Mucosa of rectum (tissue), 2 donors: ENCODE results near the gene GPX2.

ENCODE experiments used
- H3K27ac ChIP-seq, 2 donors: one replicate each; pipeline ENCODE4 v1.7.0; 2013; ENCODE audit warnings: inconsistent platforms in 2 of 2, low read depth in 2 of 2, low read length in 2 of 2
- H3K27me3 ChIP-seq, 2 donors: one replicate each; pipeline ENCODE4 v1.7.0; 2013; ENCODE audit warnings: low read length in 2 of 2; ENCODE audit not compliant: control insufficient read depth in 2 of 2, insufficient read depth in 2 of 2
- H3K36me3 ChIP-seq, 2 donors: one replicate each; pipeline ENCODE4 v1.7.0; 2013; ENCODE audit warnings: low read length in 2 of 2; ENCODE audit not compliant: control insufficient read depth in 2 of 2, insufficient read depth in 2 of 2
- H3K4me1 ChIP-seq, 2 donors: one replicate each; pipeline ENCODE4 v1.7.0; 2013; ENCODE audit warnings: low read length in 2 of 2, mild to moderate bottlenecking in 1 of 2; ENCODE audit not compliant: control insufficient read depth in 2 of 2, insufficient read depth in 2 of 2
- H3K4me3 ChIP-seq, 2 donors: one replicate each; pipeline ENCODE4 v1.7.0; 2013; ENCODE audit warnings: low read length in 2 of 2
- H3K9ac ChIP-seq, 2 donors: one replicate each; pipeline ENCODE4 v1.7.0; 2013; ENCODE audit warnings: low read length in 2 of 2, low read depth in 1 of 2, mild to moderate bottlenecking in 1 of 2
- H3K9me3 ChIP-seq, 2 donors: one replicate each; pipeline ENCODE4 v1.7.0; 2013; ENCODE audit warnings: low read length in 2 of 2; ENCODE audit not compliant: control insufficient read depth in 2 of 2
- donor health status: healthy.
- donor health status: Normal muscosa, but diverticular disease.

Gene GPX2

GRCh38 chr14:64963611-64964010 is 21.1 kb upstream of the GPX2 start:
- no peaks in the 10 kb centered on the region for H3K27me3 ChIP-seq
- H3K9ac ChIP-seq, result no peak overlapping the region
- no peaks in the 10 kb centered on the region for H3K9me3 ChIP-seq
- H3K27ac ChIP-seq, result no peak overlapping the region
- peaks cover 3 to 4% of the 10 kb centered on the region in 2 donors for H3K36me3 ChIP-seq
- H3K4me3 ChIP-seq, result no peak overlapping the region
- peaks cover 3 to 8% of the 10 kb centered on the region in 2 donors for H3K4me1 ChIP-seq

DNA sequence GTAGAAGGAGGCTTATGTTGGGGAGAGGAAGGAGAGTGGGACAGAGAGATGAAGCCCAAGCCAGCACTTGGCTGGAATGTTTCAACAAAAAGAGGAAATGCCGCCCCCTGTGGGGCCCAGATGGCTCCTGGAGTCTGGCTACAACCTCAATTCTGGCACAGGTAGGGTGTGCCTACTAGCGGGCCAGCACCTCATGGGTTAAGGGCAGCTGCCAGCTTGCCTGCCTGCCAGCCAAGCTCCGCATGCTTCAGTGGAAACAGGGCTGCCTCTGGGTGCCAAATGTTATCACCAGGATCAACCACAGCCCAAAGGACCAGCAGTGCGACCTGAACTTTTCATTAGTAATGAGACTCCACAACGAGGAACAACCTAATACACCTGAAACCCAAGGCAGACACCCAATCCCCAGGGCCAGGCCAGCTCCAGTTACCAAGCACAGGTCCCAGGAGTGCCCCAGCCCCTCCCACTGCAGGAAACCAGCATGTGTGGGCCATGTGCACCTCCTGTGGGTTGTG is 18.3 kb upstream of the GPX2 start:
- H3K27me3 ChIP-seq, result no peaks in the 10 kb centered on the region
- peaks cover 0 to 5% of the 10 kb centered on the region in 2 donors for H3K4me1 ChIP-seq
- peaks cover 3 to 4% of the 10 kb centered on the region in 2 donors for H3K36me3 ChIP-seq
- no peak overlapping the region for H3K9ac ChIP-seq
- H3K9me3 ChIP-seq, result no peaks in the 10 kb centered on the region
- no peak overlapping the region for H3K4me3 ChIP-seq
- no peak overlapping the region for H3K27ac ChIP-seq

- Histone ChIP-seq H3K9me3 (no peaks in the 10 kb centered on the region), H3K27me3 (no peaks in the 10 kb centered on the region), H3K36me3 (peaks cover 3 to 5% of the 10 kb centered on the region in 2 donors), H3K27ac (no peak overlapping the region), H3K4me3 (no peak overlapping the region), H3K9ac (no peak overlapping the region), H3K4me1 (peaks cover 0 to 5% of the 10 kb centered on the region in 2 donors)
Observed at GRCh38 chr14:64958743-64959142, 16.2 kb upstream of the GPX2 start.

DNA sequence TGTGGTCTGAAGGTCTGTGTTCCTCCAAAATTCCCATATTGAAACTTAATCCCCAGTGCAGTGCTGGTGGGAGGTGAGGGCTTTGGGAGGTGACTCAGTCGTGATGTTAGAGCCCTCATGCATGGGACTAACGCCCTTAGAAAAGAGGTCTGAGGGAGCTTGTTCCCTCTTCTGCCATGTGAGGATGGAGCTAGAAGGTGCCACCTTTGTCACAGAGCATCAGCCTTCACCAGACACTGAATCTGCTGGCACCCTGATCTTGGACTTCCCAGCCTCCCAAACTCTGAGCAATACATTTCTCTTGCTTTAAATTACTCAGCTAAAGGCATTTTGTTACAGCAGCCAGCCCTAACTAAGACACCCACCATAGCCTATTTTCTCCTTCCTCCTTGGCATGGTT is 15.7 kb upstream of the GPX2 start:
- H3K27ac ChIP-seq, result no peak overlapping the region
- H3K9ac ChIP-seq, result no peak overlapping the region

DNA sequence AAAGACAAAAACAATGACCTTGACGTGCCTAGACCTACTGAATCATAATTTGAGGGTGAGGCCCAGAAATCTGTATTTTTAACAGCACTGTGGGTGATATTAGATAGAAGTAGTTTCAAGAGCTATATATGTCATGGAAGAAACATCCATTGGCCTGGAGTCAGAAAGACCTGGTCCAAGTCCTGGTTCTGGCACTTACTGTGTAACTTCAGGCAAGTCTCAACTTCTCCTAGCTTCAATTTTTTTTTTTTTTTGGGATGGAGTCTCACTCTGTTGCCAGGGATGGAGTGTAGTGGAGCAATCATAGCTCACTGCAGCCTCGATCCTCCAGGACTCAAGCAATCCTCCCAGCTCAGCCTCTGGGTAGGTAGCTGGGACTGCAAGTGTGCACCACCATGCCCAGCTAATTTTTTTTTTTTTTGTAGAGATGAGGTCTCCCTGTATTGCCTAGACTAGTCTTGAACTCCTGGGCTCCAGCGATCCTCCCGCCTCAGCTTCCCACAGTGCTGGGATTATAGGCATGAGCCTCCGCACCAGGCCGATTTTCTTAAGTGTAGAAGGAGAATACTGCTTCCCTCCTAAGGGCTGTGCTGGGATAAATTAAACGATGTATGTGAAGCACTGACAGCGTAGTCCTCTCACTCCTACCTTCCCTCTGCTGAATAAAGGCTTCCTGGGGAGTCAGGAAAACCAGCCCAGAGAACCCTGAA is 14.3 kb upstream of the GPX2 start:
- H3K27ac ChIP-seq, result no peak overlapping the region
- H3K4me1 ChIP-seq, result peaks cover 0 to 5% of the 10 kb centered on the region in 2 donors
- H3K27me3 ChIP-seq, result no peaks in the 10 kb centered on the region
- no peak overlapping the region for H3K4me3 ChIP-seq
- peaks cover 0 to 8% of the 10 kb centered on the region in 2 donors for H3K36me3 ChIP-seq
- H3K9ac ChIP-seq, result no peak overlapping the region
- no peaks in the 10 kb centered on the region for H3K9me3 ChIP-seq

More for the DNA sequence above, 15.7 kb upstream of the GPX2 start:
- Histone ChIP-seq H3K4me3 (no peak overlapping the region), H3K4me1 (peaks cover 0 to 5% of the 10 kb centered on the region in 2 donors), H3K9me3 (no peaks in the 10 kb centered on the region), H3K36me3 (peaks cover 3 to 8% of the 10 kb centered on the region in 2 donors), H3K27me3 (no peaks in the 10 kb centered on the region)

GRCh38 chr14:64955297-64955696 is 12.8 kb upstream of the GPX2 start:
- Histone ChIP-seq H3K9me3 (no peaks in the 10 kb centered on the region), H3K27me3 (no peaks in the 10 kb centered on the region), H3K4me3 (no peak overlapping the region), H3K9ac (no peak overlapping the region), H3K36me3 (peaks cover 3 to 8% of the 10 kb centered on the region in 2 donors), H3K27ac (no peak overlapping the region), H3K4me1 (no peaks in the 10 kb centered on the region)

GRCh38 chr14:64954491-64955240 is 12.1 kb upstream of the GPX2 start:
- H3K9ac ChIP-seq, result no peak overlapping the region
- no peaks in the 10 kb centered on the region for H3K9me3 ChIP-seq
- H3K27me3 ChIP-seq, result no peaks in the 10 kb centered on the region
- H3K36me3 ChIP-seq, result peaks cover 3 to 8% of the 10 kb centered on the region in 2 donors
- H3K4me1 ChIP-seq, result no peaks in the 10 kb centered on the region
- no peak overlapping the region for H3K27ac ChIP-seq
- H3K4me3 ChIP-seq, result no peak overlapping the region

- Histone ChIP-seq H3K9me3 (no peaks in the 10 kb centered on the region), H3K9ac (no peak overlapping the region), H3K36me3 (peaks cover 4 to 6% of the 10 kb centered on the region in 2 donors), H3K4me1 (no peaks in the 10 kb centered on the region), H3K4me3 (no peak overlapping the region), H3K27me3 (no peaks in the 10 kb centered on the region), H3K27ac (no peak overlapping the region)
Observed at GRCh38 chr14:64953661-64954060, 11.1 kb upstream of the GPX2 start.

- no peak overlapping the region for H3K27ac ChIP-seq
- H3K27me3 ChIP-seq, result no peaks in the 10 kb centered on the region
- no peaks in the 10 kb centered on the region for H3K9me3 ChIP-seq
- H3K4me1 ChIP-seq, result no peaks in the 10 kb centered on the region
- H3K9ac ChIP-seq, result no peak overlapping the region
- peaks cover 4 to 10% of the 10 kb centered on the region in 2 donors for H3K36me3 ChIP-seq
- no peak overlapping the region for H3K4me3 ChIP-seq
Observed at GRCh38 chr14:64953310-64953654, 10.7 kb upstream of the GPX2 start.

GRCh38 chr14:64952598-64953309 is 10.2 kb upstream of the GPX2 start:
- no peak overlapping the region for H3K4me3 ChIP-seq
- no peaks in the 10 kb centered on the region for H3K9me3 ChIP-seq
- H3K4me1 ChIP-seq, result no peaks in the 10 kb centered on the region
- H3K27me3 ChIP-seq, result no peaks in the 10 kb centered on the region
- H3K27ac ChIP-seq, result no peak overlapping the region
- H3K9ac ChIP-seq, result no peak overlapping the region
- H3K36me3 ChIP-seq, result peaks cover 4 to 14% of the 10 kb centered on the region in 2 donors
